HL-60 (cell line): ENCODE measurements around the gene ENTR1.

Source experiments
- DNase-seq, 2 experiments: peaks; one replicate each; pipeline ENCODE4 v3.0.0-alpha.2; 2010 to 2020; ENCODE audit warnings: low read depth in 1 of 2, low spot score in 1 of 2
- H3K27ac ChIP-seq: fragments of 250-450 bp; sonication (Bioruptor Pico); replicated peaks from 2 replicates; pipeline ENCODE4 v1.5.1; 2020; ENCODE audit warnings: mild to moderate bottlenecking, moderate library complexity
- H3K27me3 ChIP-seq: fragments of 250-450 bp; sonication (Bioruptor Pico); 2 replicates; pipeline ENCODE4 v1.5.1; 2021; ENCODE audit warnings: mild to moderate bottlenecking, moderate library complexity; ENCODE audit not compliant: insufficient read depth, poor library complexity, severe bottlenecking
- H3K4me3 ChIP-seq: replicated peaks from 2 replicates; pipeline ENCODE4 v1.5.1; 2011; ENCODE audit warnings: mild to moderate bottlenecking, control low read depth, low read length; ENCODE audit not compliant: insufficient read depth
- CTCF ChIP-seq: IDR thresholded peaks from one replicate; pipeline ENCODE4 v1.5.1; 2011; ENCODE audit warnings: low read length, control low read depth, inconsistent platforms; ENCODE audit not compliant: insufficient read depth
- GABPA ChIP-seq: IDR thresholded peaks from 2 replicates; pipeline ENCODE4 v1.6.1; 2012; ENCODE audit warnings: low read depth
- POLR2AphosphoS5 ChIP-seq: IDR thresholded peaks from 2 replicates; pipeline ENCODE4 v1.6.1; 2012; ENCODE audit warnings: low read depth
- REST ChIP-seq: IDR thresholded peaks from 2 replicates; pipeline ENCODE4 v1.6.1; 2012; ENCODE audit warnings: low read depth; ENCODE audit not compliant: insufficient replicate concordance
- SPI1 ChIP-seq: IDR thresholded peaks from 2 replicates; pipeline ENCODE4 v1.6.1; 2012; ENCODE audit warnings: low read depth, mild to moderate bottlenecking, borderline replicate concordance

ENTR1 gene

GRCh38 chr9:136359774-136360718 lies 50.4 kb downstream of the ENTR1 start:
- Histone ChIP-seq H3K4me3 (no peak overlapping the region), H3K27me3 (no peaks in the 10 kb centered on the region), H3K27ac (no peak overlapping the region)
- TF ChIP-seq REST (no peak), SPI1 (no peak), CTCF (no peak), POLR2AphosphoS5 (no peak), GABPA (no peak)
- no peak for DNase-seq

GRCh38 chr9:136358888-136359287 lies 51.5 kb downstream of the ENTR1 start:
- no peak overlapping the region for H3K4me3 ChIP-seq
- no peak overlapping the region for H3K27ac ChIP-seq
- no peaks in the 10 kb centered on the region for H3K27me3 ChIP-seq
- DNase-seq: no peak
- TF ChIP-seq GABPA: no peak

GRCh38 chr9:136358016-136358415 lies 52.4 kb downstream of the ENTR1 start:
- Histone ChIP-seq H3K4me3 (no peak overlapping the region), H3K27me3 (no peaks in the 10 kb centered on the region), H3K27ac (no peak overlapping the region)
- no peak for DNase-seq
- TF ChIP-seq REST: no peak
- no peak for TF ChIP-seq CTCF
- TF ChIP-seq GABPA: no peak
- no peak for TF ChIP-seq POLR2AphosphoS5
- no peak for TF ChIP-seq SPI1

GRCh38 chr9:136357202-136357725 lies 53.1 kb downstream of the ENTR1 start:
- Histone ChIP-seq H3K4me3 (no peak overlapping the region), H3K27ac (no peak overlapping the region), H3K27me3 (no peaks in the 10 kb centered on the region)
- no peak for DNase-seq
- TF ChIP-seq GABPA: no peak
- TF ChIP-seq SPI1: no peak
- no peak for TF ChIP-seq POLR2AphosphoS5
- no peak for TF ChIP-seq CTCF
- TF ChIP-seq REST: no peak
